Stimulated activated effector memory CD8-positive, alpha-beta T cell treated with anti-CD3 and anti-CD28 coated beads, Interleukin-12 subunit alpha, Interleukin-12 subunit beta, amount 100 ng/mL, for 72 hours (primary cell): Measurements from ENCODE around the gene DIP2B.

Experiments
- ATAC-seq: fragments of 150-1000 bp; cut with Tn5 transposase; 2 replicates; pipeline ENCODE4 v1.10.0; 2021
- DNase-seq, 2 donors: peaks; one replicate each; pipeline ENCODE4 v3.0.0; 2021 to 2022; ENCODE audit warnings: low spot score in 2 of 2
- H3K27ac Mint-ChIP-seq: one replicate; pipeline ENCODE4 v1.8.0; 2022; ENCODE audit warnings: mild to moderate bottlenecking, mixed read lengths
- H3K36me3 Mint-ChIP-seq: one replicate; pipeline ENCODE4 v1.8.0; 2022; ENCODE audit warnings: mild to moderate bottlenecking, mixed read lengths
- H3K4me1 Mint-ChIP-seq: one replicate; pipeline ENCODE4 v1.8.0; 2022; ENCODE audit warnings: mixed read lengths
- H3K4me3 Mint-ChIP-seq: one replicate; pipeline ENCODE4 v1.8.0; 2022; ENCODE audit warnings: mild to moderate bottlenecking, mixed read lengths
- H3K9me3 Mint-ChIP-seq: one replicate; pipeline ENCODE4 v1.8.0; 2022; ENCODE audit warnings: mixed read lengths

DIP2B gene

DNA sequence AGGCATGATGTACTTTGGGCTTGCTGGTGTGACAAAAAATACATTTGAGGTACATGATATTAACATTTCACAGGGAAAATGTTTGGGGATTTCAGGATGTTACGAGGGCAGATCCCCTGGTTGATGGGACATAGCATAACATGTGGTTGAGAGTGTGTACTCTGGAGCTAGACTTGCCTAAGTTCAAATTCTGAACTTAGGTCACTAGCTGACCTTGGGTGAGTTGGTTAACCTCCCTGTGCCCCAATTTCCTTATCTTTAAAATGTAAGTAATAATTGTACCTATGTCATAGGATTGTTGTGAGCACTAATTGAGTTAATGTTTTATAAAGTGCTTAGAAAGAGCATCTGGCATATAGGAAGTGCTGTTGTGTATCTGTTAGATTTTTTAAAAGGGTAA, 194.4 kb downstream of the DIP2B start:
- Mint-ChIP-seq H3K36me3 (peaks cover 80% of the 10 kb centered on the region), H3K9me3 (no peaks in the 10 kb centered on the region), H3K27ac (peak overlapping the region; percentile 46)

DNA sequence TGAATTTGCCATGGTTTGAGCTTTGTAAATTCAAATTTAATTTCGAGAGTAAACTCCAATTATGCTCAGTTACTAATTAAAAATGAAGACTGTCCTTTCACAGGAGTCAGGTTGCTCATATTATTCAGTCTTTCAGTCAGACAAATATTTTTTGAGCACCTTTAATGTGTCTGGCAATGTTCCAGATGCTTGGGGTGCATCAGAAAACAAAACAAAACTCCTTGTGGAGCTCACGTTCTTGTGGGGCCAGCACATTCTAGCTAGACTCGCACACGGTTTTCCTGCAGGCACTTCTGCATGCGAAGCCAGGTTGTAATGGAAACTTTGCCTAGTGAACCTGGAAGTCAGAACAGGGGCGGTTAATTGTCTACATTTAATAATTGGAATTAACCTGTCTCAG, 195.2 kb downstream of the DIP2B start:
- DNase-seq (no peak), ATAC-seq (no peak)
- Mint-ChIP-seq H3K9me3 (no peaks in the 10 kb centered on the region), H3K4me1 (no peaks in the 10 kb centered on the region), H3K27ac (no peak overlapping the region), H3K36me3 (peaks cover 81% of the 10 kb centered on the region), H3K4me3 (no peak overlapping the region)

More for the DNA sequence above, 194.4 kb downstream of the DIP2B start:
- Mint-ChIP-seq H3K4me1 (no peaks in the 10 kb centered on the region), H3K4me3 (no peak overlapping the region)
- no peak for ATAC-seq
- no peak for DNase-seq

DNA sequence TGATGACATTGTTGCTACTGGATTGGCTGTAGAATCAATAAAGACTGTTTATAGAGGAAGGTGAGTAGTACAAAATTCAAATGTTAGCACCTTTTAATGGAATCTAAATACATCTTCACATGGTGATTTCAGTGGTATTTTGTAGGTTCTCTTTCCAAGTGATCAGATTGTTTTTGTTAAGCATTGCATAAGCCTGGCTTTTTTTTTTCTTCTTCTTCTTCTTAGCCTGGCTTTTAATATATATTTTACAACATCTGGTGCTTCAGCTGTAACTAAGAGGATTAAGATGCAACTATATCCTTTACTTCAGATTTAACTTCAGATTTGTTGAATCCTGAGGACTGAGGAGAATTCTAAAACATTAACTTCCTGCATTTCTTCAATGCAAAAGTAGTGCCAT, 201.8 kb downstream of the DIP2B start:
- Mint-ChIP-seq H3K4me1 (no peaks in the 10 kb centered on the region), H3K9me3 (no peaks in the 10 kb centered on the region), H3K27ac (no peak overlapping the region), H3K4me3 (no peak overlapping the region), H3K36me3 (peaks cover 83% of the 10 kb centered on the region)
- ATAC-seq (no peak), DNase-seq (no peak)

- H3K4me3 Mint-ChIP-seq: no peak overlapping the region
- H3K36me3 Mint-ChIP-seq: peaks cover 78% of the 10 kb centered on the region
- ATAC-seq (no peak), DNase-seq (no peak)
- H3K9me3 Mint-ChIP-seq: no peaks in the 10 kb centered on the region
- no peaks in the 10 kb centered on the region for H3K4me1 Mint-ChIP-seq
- no peak overlapping the region for H3K27ac Mint-ChIP-seq
Observed at GRCh38 chr12:50707396-50707795, 202.6 kb downstream of the DIP2B start.

DNA sequence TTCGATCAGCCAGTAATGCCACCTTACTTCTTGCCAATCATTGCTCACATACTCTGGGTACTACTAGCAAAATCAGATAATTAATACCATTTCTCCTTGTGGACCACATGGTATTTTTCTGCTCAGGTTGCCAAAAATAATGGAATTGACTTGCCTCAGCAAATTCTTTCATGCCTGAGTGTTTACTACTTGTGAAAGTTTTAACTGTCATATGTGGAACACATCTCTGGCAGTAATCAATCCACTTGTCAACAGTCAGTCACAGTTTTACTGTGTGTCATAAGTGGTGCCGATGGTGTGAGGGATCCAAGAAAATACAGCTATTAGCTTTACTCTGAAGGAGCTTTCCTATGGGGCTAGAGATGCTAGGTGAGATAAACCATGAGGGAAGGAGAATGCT, 203.8 kb downstream of the DIP2B start:
- DNase-seq: no peak
- H3K4me1 Mint-ChIP-seq: no peaks in the 10 kb centered on the region
- no peak for ATAC-seq
- H3K36me3 Mint-ChIP-seq: peaks cover 73% of the 10 kb centered on the region
- no peak overlapping the region for H3K4me3 Mint-ChIP-seq
- H3K27ac Mint-ChIP-seq: no peak overlapping the region
- no peaks in the 10 kb centered on the region for H3K9me3 Mint-ChIP-seq

- peaks cover 52% of the 10 kb centered on the region for H3K36me3 Mint-ChIP-seq
- DNase-seq (no peak), ATAC-seq (no peak)
Observed at GRCh38 chr12:50711121-50711520, 206.3 kb downstream of the DIP2B start.

GRCh38 chr12:50715174-50715573, 210.4 kb downstream of the DIP2B start:
- ATAC-seq: no peak
- no peaks in the 10 kb centered on the region for H3K4me1 Mint-ChIP-seq
- no peak overlapping the region for H3K4me3 Mint-ChIP-seq
- H3K9me3 Mint-ChIP-seq: no peaks in the 10 kb centered on the region
- H3K36me3 Mint-ChIP-seq: peaks cover 58% of the 10 kb centered on the region
- no peak for DNase-seq
- H3K27ac Mint-ChIP-seq: no peak overlapping the region

More at GRCh38 chr12:50711121-50711520, 206.3 kb downstream of the DIP2B start:
- Mint-ChIP-seq H3K9me3 (no peaks in the 10 kb centered on the region), H3K4me1 (no peaks in the 10 kb centered on the region), H3K27ac (no peak overlapping the region), H3K4me3 (no peak overlapping the region)

GRCh38 chr12:50718760-50719159, 214.0 kb downstream of the DIP2B start:
- peaks cover 76% of the 10 kb centered on the region for H3K36me3 Mint-ChIP-seq
- no peak overlapping the region for H3K4me3 Mint-ChIP-seq
- ATAC-seq: no peak
- H3K9me3 Mint-ChIP-seq: no peaks in the 10 kb centered on the region
- H3K27ac Mint-ChIP-seq: no peak overlapping the region
- no peaks in the 10 kb centered on the region for H3K4me1 Mint-ChIP-seq
- DNase-seq: no peak

DNA sequence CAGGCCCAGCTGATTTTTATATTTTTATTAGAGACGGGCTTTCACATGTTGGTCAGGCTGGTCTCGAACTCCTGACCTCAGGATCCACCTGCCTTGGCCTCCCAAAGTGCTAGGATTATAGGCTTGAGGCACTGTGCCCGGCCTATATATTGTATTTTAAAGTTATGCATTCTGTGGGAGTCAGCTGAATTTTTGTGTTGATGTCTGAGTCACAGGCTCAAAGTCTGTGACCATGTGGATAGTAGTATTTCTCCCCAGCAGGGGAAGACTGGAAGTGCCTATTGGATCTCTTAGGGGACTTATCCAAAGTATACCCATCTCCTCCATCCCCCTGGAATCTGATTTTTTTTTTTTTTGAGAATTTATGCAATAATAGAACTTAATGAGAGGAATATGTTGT, 215.3 kb downstream of the DIP2B start:
- peaks cover 90% of the 10 kb centered on the region for H3K36me3 Mint-ChIP-seq
- H3K9me3 Mint-ChIP-seq: no peaks in the 10 kb centered on the region
- DNase-seq (no peak), ATAC-seq (no peak)
- H3K4me1 Mint-ChIP-seq: no peaks in the 10 kb centered on the region
- H3K4me3 Mint-ChIP-seq: no peak overlapping the region
- H3K27ac Mint-ChIP-seq: no peak overlapping the region

DNA sequence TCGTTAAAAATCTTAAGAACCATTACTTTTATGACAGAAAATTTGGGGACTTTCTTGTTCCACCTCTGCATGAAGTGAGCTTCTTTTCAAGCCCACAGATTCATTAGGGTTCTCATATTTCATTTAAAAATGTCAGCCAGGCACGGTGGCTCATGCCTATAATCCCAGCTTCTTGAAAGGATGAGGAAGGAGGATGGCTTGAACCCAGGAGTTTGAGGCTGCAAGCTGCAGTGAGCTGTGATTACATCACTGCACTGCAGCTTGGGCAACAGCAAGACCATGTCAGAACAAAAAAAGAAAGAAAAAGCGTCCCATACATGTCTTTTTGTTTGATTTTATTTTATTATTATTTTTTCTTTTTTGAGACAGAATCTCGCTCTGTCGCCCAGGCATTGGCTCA, 215.7 kb downstream of the DIP2B start:
- H3K4me1 Mint-ChIP-seq: no peaks in the 10 kb centered on the region
- no peak overlapping the region for H3K27ac Mint-ChIP-seq
- ATAC-seq (no peak), DNase-seq (no peak)
- no peaks in the 10 kb centered on the region for H3K9me3 Mint-ChIP-seq
- no peak overlapping the region for H3K4me3 Mint-ChIP-seq
- peaks cover 94% of the 10 kb centered on the region for H3K36me3 Mint-ChIP-seq

DNA sequence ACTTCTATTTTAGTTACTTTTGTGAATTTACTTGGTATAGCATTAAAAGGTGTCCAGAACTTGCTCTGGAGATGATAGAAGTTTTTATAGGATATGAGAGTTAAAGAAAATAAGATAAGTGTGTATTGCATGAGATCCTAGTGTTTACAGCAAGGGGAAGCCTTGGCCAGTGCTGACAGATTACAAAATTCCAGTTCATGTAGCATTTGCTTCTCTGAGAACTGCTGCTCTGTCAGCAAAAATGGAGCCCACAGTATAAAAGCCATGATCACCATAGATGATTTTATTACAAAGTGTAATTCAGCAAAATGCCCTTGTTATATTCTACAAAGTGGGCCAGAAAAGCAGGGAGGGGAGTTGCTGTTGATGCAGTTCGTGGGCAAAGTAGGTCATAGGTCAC, 219.1 kb downstream of the DIP2B start:
- no peaks in the 10 kb centered on the region for H3K9me3 Mint-ChIP-seq
- ATAC-seq (no peak), DNase-seq (no peak)
- peak overlapping the region; percentile 27 for H3K27ac Mint-ChIP-seq
- H3K4me3 Mint-ChIP-seq: no peak overlapping the region
- no peaks in the 10 kb centered on the region for H3K4me1 Mint-ChIP-seq
- H3K36me3 Mint-ChIP-seq: peaks cover 86% of the 10 kb centered on the region

DNA sequence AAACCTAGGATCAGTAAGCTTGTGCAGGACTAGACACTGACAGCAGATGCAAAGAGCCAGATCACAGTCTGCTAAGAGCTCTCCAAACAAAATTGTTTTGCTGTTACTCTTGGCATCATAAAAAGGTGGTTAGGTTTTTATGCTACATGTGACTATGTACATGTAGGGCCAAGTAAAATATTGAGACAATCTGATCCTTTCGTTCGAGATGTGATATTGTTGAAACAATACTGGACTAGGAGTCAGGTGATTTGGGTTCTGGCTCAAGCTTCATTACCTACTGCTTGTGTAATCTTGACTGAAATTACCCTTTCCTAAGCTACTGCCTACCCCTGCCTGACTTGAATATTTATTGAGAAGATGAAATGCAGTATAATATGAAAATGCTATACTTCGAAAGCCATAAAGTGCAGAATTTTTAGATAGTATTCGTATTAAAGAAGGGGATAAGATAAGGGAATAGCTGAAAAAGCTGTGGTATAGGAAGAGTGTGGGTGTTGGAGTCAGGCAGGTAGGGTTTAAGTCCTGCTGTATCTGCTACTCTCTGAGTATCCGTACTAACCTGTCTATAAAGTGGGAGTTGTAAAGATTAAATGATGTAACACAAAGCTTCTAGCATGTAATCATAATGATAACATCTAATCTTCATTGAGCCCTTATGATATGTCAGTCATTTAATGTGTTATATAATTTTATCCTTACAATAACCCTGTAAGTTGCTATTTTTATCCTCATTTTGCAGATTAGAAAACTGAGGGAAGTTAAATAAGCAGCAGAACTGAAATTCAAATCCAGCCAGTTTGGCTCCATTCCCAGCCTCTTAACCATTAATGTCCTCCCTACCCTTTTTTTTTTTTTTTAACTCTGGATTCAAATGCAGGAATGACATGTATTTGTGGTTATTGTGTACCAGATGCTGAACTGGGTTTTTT, 220.5 kb downstream of the DIP2B start:
- Mint-ChIP-seq H3K4me1 (no peaks in the 10 kb centered on the region), H3K4me3 (no peak overlapping the region), H3K36me3 (peaks cover 86% of the 10 kb centered on the region), H3K27ac (no peak overlapping the region), H3K9me3 (no peaks in the 10 kb centered on the region)
- DNase-seq (no peak), ATAC-seq (no peak)

GRCh38 chr12:50727466-50727865, 222.7 kb downstream of the DIP2B start:
- H3K27ac Mint-ChIP-seq: peak overlapping the region; percentile 37
- no peak overlapping the region for H3K4me3 Mint-ChIP-seq
- no peak for DNase-seq
- no peak for ATAC-seq
- peaks cover 89% of the 10 kb centered on the region for H3K36me3 Mint-ChIP-seq
- H3K4me1 Mint-ChIP-seq: no peaks in the 10 kb centered on the region
- H3K9me3 Mint-ChIP-seq: no peaks in the 10 kb centered on the region

DNA sequence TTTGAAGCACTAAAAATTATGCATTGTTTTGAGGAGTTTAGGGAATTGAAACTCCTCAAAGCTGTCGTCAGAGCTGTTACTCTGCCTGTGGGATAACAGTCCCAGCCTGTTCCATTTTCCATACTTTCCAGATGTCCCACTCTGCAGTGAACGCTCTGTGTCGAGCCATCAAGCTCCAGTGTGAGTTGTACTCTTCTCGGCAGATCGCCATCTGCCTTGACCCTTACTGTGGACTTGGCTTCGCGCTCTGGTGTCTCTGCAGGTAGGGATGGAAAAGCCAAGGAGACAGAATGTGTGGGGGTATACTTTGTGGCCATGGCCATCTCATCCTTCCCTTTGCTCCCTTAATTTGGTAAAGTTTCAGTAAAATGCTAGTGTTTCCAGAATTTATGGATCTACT, 223.6 kb downstream of the DIP2B start:
- Mint-ChIP-seq H3K9me3 (no peaks in the 10 kb centered on the region), H3K4me3 (no peak overlapping the region), H3K27ac (peak overlapping the region; percentile 9), H3K4me1 (no peaks in the 10 kb centered on the region), H3K36me3 (peaks cover 89% of the 10 kb centered on the region)
- no peak for DNase-seq
- no peak for ATAC-seq

DNA sequence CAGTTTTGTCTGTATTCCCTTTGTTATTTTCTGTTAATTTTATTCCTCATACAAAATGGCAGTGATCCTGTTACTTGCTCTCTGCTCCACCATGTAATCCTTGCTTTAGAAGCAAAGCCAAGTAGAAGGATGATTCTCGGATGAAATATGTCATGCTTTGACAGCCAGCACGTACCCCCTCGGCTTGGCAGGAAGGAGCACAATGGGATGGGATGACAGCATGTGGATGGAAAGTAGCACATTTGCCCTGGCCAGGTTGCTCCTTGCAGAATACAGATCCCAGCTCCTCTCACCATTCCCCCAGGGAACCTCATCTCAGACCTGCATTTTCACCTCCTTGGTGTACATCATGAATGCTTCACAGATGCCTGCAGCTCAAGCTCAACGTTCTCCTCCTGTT, 224.1 kb downstream of the DIP2B start:
- Mint-ChIP-seq H3K4me1 (no peaks in the 10 kb centered on the region), H3K9me3 (no peaks in the 10 kb centered on the region), H3K36me3 (peaks cover 89% of the 10 kb centered on the region), H3K4me3 (no peak overlapping the region), H3K27ac (peak overlapping the region; percentile 9)
- ATAC-seq (no peak), DNase-seq (no peak)

DNA sequence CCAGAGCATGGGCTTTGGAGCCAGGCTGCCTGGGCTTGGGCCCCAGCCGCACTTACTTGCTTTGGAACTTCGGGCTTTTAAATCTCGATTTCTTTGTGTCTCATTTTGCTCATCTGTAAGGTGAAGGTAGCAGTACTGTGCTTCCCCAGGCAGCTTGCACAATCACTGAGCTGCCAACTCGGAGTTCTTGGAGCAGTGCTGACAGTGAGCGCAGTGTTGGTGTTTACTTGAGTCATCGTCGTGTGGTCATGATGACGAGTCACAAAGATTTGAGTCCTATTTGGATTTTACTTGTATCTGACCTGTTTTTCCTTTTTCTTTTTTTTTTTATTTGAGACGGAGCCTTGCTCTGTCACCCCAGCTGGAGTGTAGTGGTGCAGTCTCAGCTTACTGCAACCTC, 227.8 kb downstream of the DIP2B start:
- H3K27ac Mint-ChIP-seq: no peak overlapping the region
- H3K4me1 Mint-ChIP-seq: no peaks in the 10 kb centered on the region
- ATAC-seq (no peak), DNase-seq (no peak)
- H3K36me3 Mint-ChIP-seq: peaks cover 92% of the 10 kb centered on the region
- no peaks in the 10 kb centered on the region for H3K9me3 Mint-ChIP-seq
- no peak overlapping the region for H3K4me3 Mint-ChIP-seq
